Transverse colon (tissue), 4 donors: ENCODE measurements around the gene DLG2.

Source experiments
- CTCF ChIP-seq, 5 experiments: fragments of 200-600 bp in 3 of 5; fragments of 450-650 bp in 2 of 5; sonication (generic) in 3 of 5; IDR thresholded peaks; 1 replicate in 2 of 5; 2 replicates in 3 of 5; pipeline ENCODE4 v1.5.1; 2016 to 2017; ENCODE audit warnings: antibody characterized with exemption in 5 of 5, inconsistent platforms in 3 of 5, mild to moderate bottlenecking in 2 of 5, moderate library complexity in 1 of 5
- POLR2AphosphoS5 ChIP-seq, 3 donors: sonication (generic); formaldehyde crosslinking; IDR thresholded peaks; one replicate each; pipeline ENCODE4 v1.6.1; 2016; ENCODE audit warnings: antibody characterized with exemption in 3 of 3

- no peak for TF ChIP-seq POLR2AphosphoS5 (IDR thresholded peaks at IDR 0.05)
- no peak for TF ChIP-seq CTCF (IDR thresholded peaks at IDR 0.05)
Observed at GRCh38 chr11:85589373-85589772, 37.8 kb downstream of the DLG2 start.
